Activated CD8-positive, alpha-beta memory T cell treated with anti-CD3 and anti-CD28 coated beads for 48 hours (primary cell): ENCODE results near the gene OGFOD2.
"Not testable (repeated sequence)": the region's sequence is repeated elsewhere in the genome, so short reads cannot be mapped to it uniquely, and the experiment has no call there.

ENCODE experiments used
- DNase-seq, 3 experiments: peaks; one replicate each; pipeline ENCODE4 v3.0.0-alpha.2; 2020; ENCODE audit warnings: low read depth in 2 of 3, low spot score in 2 of 3

Gene OGFOD2

DNA sequence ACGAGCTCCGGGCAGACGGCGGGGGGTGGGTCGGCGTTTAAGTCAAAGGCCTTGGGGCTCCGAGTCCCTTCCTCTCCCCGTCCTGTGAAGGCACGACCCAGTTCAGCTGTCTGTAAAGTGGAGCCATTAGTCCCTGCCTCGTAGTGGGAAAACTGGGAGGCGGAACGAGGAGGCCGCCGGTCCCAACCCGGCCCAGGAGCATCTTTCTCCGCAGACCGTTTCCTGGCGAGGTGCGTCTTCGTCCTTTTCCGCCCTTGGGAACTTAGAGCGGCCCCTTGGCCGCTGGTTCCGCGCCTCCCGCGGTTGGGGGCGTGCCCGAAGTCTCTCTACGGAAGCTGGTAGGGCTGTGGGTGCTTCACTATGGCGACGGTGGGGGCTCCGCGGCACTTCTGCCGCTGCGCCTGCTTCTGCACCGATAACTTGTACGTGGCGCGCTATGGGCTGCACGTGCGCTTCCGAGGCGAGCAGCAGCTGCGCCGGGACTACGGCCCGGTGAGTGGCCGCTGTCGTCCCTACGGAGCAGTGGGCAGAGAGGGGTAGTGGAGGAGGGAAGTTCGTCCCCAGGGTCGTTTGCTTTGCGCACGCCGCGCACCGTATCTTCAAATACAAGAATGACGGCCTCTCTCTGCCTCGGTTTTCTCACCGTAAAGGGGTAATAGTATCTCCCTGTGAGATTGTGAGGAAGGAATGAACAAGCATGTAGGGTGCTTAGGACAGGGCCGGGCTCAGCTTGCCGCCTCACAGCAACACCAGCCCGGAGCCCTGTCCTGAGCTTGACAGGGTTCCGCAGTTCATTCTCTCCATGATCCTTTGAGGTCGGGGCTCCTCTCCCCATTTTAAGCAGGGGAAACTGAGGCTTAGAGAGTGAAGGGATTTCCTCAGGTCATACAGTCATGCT is at the start of gene OGFOD2:
Gene OGFOD2 (plus strand): TSS at position 353 of the 898 bp plus-strand sequence. CDS start 8 bp downstream, at position 361.
- peak; percentile 78 to 82 (median 79) for DNase-seq

DNA sequence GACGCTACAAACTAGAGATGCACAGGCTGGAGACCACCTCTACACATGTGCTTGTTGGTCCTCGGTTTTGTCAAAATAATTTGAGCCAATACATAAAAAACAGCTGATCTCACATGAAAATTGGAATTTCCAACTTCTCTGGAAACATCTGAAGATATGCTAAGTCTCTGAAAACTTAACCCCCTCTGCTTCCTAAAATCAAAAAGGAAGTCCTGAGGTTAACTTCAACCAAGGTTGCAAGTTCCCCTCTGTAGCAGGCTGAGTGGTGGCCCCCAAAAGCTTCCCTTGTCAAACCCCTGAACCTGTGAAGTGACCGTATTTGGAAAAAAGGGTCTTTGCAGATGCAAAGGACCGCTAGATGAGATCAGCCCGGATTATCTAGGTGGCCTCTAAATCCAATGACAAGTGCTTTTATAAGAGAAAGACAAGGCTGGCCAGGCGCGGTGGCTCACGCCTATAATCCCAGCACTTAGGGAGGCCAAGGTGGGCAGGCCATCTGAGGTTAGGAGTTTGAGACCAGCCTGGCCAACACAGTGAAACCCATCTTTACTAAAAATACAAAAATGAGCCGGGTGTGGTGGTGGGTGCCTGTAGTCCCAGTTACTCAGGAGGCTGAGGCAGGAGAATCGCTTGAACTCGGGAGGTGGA is 47.2 kb upstream of the OGFOD2 start:
- no peak for DNase-seq

DNA sequence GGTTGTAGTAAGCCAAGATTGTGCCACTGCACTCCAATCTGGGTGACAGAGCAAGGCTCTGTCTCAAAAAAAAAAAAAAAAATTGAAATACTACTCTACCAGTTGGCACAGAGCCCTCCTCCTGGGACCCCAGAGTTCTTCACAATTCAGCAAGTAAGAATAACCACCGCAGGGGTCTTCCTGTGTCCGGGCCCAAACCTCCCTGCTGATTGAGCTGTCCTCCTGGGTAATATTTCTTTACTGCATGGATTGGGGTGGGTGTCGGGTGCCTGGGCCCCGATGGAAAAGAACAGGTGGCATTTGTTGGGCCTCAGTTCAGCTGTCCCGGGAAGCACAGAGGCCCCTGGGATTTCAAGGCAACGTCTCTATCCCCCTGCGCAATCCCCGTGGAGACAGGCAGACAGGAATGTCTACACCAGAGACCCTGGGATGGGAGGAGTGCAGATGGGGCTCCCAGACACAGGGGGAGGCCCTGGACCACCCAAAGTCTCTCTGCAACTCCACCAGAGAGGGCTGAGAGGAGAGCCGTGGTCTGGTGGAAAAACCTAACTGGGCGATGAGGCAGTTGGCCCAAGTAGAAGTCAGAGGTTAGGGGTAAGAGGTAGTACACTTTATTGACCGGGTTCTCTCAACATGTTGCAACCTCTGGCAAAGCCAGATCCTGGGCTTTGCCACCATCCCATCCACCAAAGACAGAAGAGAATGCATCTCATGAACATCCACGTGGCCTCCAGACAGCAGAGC is 46.5 kb upstream of the OGFOD2 start:
- DNase-seq = no peak

DNA sequence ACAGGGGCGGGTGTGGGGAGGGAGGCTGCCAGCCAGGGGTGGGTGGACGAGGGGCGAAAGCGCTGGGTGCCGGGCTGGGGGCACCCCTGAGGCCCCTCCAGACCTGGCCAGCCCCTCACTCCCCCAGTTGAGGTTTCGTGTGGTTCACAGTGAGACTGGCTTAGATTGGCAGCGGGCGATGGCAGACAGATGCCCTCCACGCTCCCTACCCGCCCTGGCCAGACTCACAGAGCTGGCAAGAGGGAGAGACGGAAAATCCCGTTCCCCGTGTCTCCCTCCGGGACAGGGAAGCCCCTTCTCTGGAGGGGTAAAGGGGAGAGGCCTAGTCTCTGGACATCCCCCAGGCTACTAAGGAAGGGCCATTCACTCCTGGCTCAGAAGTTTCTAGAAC is 45.9 kb upstream of the OGFOD2 start:
- no peak for DNase-seq

DNA sequence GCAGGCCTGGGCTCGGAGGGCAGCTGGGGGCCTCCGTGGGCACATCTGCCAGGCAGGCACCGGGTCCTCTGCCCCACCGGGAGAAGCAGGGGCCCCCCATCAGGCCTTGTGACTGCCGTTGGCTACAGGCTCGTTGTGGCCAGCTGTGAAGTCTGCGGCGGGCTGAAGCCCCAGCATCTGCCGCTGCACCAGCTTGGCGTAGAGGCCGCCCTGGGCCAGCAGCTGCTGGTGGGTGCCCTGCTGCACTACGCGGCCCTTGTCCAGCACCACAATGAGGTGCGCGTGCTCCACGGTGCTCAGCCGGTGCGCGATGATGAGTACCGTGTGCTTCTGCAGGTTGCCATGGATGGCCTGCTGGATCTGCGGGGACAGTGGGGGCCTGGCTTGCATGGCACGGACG is 45.2 kb upstream of the OGFOD2 start:
- DNase-seq = no peak

DNA sequence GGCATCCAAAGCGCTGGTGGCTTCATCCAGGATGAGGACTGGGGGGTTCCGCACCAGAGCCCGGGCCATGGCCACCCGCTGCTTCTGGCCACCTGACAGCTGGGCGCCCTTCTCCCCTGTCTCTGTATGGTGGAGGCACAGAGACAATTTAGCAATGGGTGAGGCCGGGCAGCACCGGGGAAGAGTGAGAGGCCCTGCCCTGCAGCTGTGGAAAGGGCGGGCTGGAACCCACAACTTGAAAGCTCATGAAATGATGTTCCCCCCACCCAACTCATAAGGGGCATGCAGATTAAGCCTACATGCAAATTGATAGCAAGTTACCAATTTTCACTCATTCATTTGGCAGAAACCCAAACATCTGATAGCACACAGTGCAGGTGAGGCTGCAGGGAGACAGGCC is 42.8 kb upstream of the OGFOD2 start:
- no peak for DNase-seq

DNA sequence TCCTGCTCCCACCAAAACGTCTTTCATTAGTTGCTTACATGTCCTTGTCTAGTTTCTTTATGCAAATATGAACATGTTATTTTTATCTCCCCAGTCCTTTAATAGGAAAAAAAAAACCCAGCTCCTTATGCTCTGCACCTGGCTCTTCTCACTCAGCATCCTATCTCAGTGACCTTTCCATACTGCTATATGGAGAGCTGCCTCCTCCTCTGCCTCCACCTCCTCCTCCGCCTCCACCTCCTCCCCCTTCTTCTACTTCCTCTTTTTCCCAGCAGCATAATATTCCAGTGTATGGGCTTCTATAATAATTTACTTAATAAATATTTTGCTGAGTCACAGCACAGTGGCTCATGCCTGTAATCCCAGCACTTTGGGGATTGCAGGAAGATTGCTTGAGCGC is 40.3 kb upstream of the OGFOD2 start:
- DNase-seq = no peak

DNA sequence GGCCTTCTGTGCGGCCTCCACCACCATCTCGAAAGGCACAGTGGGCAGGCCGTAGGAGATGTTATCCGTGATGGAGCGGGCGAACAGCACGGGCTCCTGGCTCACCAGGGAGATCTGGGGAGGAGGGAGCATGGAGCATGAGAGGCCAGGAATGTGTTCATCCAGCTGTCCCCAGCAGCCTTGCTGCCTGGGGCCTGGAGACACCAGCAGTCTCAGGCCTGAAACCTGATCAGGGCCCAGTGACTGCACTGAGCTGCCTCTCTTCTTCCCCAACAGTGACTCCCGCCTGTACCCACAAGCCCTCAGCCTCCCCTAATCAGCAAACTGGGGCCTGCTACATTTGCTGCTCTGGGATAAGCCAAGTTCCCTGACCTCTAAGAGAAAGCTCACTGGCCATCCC is 39.7 kb upstream of the OGFOD2 start:
- DNase-seq = no peak

DNA sequence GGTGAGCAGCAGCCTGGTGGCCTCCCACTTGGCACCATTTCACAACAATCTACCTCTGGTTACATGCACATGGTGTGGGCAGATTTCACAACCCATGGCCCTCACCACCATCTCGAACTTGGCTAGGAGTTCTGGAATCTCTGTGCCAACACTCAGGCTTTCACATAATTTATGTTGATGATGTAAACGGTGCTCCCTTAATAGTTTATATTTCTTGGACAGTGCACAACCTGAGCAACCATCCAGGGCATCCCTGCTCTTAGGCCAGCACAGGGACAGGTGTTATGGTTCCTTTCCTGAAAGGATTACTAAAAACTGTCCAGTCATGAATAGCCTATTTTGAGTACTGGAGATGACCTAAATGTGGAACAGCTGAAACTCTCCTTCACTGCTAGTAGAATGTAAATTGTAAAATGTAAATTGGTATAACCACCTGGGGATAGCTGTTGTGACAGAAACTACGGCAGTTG is 37.4 kb upstream of the OGFOD2 start:
- DNase-seq = no peak

DNA sequence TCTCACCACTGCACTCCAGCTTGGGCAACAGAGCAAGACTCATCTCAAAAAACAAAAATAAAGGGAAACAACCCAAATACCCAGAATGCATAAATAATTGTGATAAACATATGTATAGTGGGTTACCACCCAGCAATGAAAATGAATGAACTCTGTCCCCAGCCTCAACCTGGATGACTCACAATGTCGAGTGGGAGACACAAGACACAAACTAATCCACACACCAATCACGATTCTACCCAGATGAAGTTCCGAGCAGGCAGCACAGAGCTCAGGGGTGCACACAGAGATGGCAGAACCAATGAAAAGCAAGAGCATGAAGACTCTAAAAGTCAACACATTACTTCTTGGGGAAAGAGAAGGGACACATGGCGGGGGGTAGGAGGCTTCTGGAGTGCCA is 35.9 kb upstream of the OGFOD2 start:
- no peak for DNase-seq

DNA sequence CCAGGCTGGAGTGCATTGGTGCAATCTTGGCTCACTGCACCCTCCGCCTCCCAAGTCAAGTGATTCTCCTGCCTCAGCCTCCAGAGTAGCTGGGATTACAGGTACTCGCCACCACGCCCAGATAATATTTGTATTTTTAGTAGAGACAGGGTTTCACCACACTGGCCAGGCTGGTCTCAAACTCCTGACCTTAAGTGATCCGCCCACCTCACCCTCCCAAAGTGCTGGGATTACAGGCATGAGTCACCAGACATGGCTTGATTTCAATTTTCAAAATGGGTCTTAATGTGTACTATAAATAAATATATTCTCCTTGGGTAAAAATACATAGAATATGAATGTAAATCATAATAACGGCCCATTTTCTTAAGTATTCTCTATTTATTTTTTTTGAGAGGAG is 33.7 kb upstream of the OGFOD2 start:
- DNase-seq = not testable (repeated sequence)

DNA sequence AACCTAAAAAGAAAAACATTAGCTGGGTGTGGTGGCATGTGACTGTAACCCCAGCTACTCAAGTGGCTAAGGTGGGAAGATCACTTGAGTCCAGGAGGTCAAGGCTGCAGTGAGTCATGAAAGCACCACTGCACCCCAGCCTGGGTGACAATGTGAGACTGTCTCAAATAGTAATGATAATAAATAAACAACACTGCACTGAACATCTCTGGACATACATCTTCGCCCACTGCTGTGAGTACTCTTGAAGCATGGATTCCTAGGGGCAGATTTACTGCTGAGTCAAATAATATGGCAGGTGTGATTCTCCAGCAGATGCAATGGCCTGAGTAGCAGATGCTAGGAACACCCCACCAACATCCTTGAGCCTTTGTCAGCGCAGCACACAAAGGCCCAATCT is 32.4 kb upstream of the OGFOD2 start:
- DNase-seq = no peak

DNA sequence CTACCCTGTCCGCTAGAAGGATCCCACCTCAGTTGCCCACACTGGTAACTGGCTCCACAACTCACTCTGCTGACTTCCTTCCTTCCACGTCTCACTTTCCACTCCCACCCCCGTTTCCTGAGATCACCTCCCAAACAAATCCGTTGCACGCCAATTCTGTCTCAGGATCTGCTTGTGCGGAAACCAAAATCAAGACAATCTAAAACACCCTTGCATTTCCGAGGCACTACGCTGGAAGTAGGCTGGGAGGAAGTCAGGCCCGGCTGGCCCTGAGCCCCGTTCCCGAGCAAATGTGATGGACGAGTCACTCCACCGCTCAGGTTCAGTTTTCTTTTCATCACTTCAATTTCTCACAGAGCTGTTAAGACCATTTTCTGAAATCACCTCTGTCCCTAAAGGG is 31.8 kb upstream of the OGFOD2 start:
- DNase-seq = no peak

DNA sequence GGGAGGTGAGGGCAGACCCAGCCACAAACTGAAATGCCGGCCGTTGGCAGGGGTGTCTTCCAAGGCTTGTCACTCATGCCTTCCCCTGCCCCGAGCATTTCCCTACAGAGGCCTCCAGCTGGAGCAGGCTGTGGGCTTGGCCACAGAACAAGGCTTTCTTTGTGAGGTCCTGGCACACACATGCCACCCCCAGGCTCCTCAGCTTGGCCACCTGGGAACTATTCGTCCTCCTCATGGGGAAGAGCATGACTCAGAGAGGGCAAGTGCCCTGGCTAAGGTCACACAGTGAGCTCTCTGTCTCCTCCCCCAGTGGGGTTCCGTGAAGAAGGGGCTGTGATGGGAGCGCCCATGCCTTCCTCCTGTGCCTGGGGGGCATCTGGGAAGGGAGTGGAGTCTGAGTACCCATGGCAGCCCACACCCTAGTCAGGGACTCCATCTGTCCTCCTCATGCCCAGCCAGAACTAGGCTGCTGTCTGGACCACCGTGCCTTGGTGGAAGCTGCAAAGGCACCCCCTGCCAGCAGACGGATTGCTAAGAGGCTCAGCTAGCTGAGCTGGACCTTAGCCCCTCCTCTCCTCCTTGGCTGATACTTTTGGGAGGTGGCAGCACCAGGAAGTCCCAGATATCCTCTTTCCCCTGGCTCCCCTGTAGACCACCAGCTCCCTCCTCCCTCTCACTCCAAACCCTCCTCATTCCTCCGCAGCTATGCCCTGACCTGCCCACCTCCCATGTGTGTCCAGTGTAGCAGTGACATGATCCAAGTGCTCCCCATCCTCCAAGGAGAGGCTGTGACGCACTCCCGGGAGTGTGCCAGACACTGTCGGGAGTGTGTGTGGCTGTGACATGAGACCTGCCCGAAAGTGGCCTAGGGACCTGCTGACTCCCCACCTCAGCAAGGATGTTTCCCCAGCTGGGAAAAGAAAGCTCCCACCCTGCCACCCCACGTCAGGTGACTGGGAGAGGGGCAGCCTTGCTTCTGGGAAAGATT is 30.1 kb upstream of the OGFOD2 start:
- no peak for DNase-seq

DNA sequence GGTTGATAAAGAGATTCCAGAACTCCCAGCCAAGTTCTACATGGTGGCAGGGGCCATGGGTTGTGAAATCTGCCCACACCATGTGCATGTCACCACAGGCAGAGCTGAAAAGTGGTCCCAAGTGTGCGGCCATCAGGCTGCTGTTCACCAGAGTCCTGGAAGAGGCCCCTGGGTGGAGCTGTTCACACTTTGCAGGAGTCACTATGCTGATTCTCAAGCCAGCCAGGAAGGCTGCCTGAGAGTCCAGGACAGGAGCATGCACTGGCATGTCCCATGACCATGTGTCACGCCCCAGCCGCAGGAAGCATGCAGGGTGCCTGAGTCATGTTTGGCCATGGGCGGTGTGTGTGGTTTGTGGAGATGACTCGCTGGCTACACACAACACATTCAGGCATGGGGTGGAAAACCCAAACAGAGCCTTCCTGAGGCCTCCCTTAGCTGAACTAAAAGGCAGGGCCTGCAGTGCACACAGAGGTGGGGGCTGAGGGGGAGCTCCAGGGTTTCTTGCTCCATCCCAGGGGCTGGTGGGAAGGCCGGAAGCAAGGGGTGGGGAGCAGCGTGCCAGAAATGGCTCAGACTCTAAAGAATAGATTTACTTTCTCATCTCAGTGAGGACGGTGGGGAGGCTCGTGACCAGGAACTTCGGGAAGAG is 28.2 kb upstream of the OGFOD2 start:
- peak; percentile 71 to 74 (median 74) for DNase-seq

DNA sequence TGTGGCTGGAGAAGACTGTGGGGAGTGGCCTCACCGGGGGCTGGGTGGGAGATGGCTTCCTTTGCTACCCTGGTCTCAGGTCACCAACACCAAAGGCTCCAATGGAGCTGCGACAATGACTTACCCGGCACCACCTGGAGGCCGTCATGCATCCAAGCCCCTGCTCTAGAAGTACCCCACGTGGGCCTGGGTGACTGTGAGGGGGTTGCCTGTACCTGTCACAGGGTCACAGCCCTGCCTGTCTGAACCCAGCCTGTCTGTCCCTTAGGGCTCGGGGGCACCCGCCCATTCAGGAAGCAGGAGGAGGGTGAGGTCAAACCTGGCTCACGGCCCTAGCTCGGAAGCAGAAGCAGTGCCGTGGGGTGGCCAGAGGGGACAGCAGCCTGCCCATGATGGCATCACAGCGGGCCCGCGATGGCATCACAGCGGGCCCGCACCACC is 27.7 kb upstream of the OGFOD2 start:
- DNase-seq = no peak

DNA sequence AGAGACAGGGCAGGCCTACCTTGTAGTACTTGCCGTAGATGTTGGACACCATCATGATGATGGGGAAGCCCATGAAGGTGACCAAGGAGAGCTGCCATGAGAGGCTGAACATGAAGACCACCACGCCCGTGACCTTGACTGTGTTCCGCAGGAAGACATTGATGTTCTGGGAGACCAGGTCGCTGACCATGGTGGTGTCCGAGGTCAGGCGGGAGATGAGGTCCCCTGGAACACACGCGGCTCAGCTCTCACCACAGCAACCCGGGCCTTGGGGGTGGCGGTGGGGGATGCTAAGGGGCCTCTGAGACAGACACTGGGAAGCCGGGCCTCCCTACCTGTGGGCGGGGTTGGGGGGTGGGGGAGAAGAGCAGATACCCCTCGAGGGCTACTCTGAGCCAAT is 26.4 kb upstream of the OGFOD2 start:
- DNase-seq = no peak

DNA sequence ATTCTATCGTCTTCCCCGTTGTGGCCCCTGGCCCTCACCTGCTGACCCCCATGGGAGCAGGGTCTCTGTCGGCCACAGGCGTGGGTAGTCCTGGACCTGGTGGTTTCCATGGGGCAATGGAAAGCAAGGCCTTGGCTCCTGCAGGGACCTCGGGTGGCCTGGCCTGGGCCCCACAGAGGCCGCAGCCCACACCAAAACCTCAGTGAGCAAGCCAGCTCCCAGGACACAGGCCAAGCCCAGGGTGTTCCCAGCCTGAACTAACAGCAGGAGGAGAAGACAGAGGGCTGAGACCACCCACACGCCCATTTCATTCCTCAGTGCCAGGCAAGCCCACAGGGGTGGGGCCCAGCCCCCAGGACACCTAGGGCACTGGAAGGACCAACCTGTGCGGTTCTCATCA is 25.6 kb upstream of the OGFOD2 start:
- DNase-seq = no peak

DNA sequence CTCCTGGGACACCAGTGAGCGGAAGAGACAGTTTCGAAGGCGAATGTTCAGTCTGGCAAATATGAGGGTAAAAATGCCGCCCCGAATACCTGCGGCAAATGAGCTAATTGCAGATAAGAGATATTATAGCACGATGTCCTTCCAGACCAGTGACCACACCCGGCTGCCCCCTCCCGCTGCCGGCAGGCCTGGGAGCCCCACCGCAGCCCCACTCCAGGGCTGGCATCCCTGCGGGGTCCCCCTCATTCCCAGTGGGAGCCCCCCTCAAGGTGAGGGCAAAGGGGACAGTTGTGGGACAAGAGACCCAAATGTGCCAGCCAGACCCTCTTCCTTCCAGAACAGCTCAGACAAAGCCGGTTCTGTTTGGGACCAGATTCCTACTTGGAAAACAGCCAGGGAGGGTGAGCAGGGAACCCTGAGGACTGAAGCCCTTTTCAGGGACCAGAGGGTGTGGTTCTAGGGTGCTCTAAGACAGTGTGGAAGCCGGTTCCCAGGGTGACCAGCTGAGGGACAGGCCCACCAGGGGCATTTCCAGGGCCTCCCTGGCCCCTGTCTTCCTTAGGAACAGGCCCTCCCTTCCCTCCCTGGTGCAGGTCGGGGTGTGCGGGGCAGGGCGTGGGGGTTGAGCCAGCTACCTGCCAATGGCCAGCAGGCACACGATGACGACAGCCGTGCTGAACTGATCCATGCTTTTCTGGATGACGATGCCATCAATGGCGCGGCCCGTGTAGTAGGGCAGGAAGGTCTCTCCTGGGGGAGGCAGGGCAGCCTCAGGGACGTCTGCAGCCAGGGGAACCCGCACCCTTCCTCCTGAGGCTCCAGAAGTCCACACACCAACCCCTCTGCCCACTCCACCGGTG is 25.0 kb upstream of the OGFOD2 start:
- DNase-seq = no peak
